GM19372 (cell line): Measurements from ENCODE around the gene PTPRN2.

ENCODE experiments used
- ATAC-seq: cut with Tn5 transposase; IDR thresholded peaks from one replicate; pipeline ENCODE4 v1.9.1; 2021; ENCODE audit warnings: mild to moderate bottlenecking, low read depth, moderate library complexity; ENCODE audit not compliant: unreplicated experiment

Gene PTPRN2

GRCh38 chr7:158003441-158004122 lies 584.0 kb downstream of the PTPRN2 start:
- ATAC-seq = no peak

DNA sequence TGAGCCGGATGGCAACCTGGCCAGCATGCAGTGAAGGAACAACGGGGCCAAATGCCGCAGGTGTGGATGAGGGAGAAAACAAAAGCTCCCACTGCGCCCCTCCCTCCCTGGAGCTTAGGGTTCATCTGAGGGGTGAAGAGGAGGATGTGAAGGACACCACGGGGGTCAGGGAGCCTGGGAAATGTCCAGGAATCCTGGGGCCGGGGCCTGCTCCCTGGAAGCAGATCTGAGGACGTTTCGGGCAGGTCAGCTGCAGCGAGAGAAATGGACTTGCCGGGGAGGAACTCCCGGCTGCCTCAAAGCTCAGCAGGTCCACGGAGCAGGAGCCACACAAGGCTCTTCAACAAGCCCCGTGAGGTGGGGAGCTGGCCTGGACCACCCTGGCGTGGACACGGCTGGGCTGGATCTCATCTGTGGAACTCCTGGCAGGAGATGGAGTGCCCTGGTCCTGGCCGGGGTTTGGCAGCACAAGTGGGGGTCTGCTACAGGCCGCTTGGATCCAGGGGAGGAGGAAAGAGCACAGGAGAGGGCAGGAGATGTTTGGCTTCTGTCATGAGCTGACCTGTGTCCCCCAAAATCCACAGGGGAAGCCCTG lies 585.0 kb downstream of the PTPRN2 start:
- ATAC-seq = no peak

- no peak for ATAC-seq
These were observed 585.9 kb downstream of the PTPRN2 start for GRCh38 chr7:158001621-158002320.

DNA sequence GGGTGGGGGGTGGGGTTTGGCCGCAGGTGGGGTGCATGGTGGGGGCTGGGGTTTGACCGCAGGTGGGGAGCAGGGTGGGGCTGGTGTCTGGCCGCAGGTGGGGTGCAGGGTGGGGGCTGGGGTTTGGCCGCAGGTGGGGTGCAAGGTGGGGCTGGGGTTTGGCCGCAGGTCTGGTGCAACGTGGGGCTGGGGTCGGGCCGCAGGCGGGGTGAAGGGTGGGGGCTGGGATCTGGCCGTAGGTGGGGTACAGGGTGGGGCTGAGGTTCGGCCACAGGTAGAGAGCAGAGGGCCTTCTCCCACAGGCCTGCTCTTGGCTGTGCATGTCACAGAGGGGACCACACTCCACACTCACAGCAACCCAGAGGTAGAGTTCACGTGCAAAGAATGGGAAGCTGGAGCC lies 586.6 kb downstream of the PTPRN2 start:
- ATAC-seq = no peak

DNA sequence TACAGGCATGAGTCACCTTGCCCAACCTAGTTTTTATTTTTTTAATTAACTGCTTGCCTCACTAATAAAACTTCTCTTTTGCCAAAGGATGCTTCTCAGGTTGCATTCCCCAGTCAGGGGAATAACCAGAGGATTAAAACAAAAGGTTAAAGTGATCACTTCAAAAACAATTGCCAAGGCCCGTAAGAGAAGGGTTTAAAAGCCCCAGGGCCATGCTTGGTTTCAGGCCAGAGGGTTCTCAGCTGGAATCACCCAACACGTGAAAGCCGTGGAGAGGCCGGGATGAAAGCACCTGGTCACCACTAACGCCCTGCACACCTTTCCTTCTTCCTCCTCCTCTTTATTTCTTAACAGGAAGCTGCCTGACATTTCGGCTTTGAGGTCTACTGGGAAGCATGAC lies 587.5 kb downstream of the PTPRN2 start:
- ATAC-seq = no peak

DNA sequence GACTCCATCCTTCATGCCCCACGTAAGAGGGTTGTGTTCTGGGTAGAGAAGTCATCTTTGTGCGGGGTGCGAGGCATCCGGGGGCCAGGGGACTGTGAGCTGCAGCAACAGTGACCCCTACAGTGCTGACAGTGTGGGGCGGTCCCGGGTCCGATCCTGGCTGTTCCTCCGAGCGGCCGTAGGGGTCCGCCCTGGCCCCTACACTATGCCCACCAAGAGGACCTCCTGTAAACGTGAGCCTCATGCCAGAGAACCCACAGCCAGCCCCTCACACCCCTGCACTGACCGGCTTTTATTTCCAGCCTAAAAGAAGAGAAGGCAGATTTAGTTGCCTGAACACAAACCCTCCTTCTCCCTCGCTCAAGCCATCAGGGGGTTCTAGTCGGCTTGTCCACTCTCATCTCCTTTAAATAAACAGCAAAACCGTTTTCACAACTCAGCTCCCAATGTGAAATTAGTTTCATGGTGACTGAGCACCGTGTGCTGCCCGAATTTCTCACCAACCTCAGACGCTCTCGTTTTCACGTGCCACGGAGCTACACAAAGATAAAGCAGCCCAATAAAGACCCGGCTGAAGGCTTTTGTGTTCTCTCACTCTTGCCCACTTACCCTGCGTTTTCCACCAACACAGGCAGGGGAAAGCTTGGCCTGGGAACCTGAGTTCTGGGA lies 588.6 kb downstream of the PTPRN2 start:
- no peak for ATAC-seq

- no peak for ATAC-seq
These were observed 590.2 kb downstream of the PTPRN2 start for GRCh38 chr7:157997471-157997870.

DNA sequence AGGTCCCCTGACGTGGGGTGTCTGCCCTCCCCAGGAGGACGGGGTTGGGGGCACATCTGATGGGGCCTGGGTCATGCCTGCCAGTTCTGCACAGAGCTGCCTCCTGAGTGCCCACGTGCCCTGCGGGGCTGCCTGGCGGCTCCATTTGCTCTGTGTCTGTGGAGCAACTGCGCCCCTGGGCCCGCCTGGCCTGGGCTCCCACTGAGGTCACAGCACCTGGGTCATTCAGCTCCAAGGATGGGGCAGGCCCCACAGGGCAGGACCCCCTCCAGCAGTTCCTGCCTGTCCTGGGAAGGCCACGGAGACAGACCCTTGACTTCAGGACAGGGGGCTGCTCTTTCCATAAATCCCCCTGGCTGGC lies 590.6 kb downstream of the PTPRN2 start:
- no peak for ATAC-seq

GRCh38 chr7:157996359-157997079 lies 591.1 kb downstream of the PTPRN2 start:
- no peak for ATAC-seq

- ATAC-seq = no peak
These were observed 591.8 kb downstream of the PTPRN2 start for GRCh38 chr7:157995815-157996214.

- ATAC-seq = no peak
These were observed 593.3 kb downstream of the PTPRN2 start for GRCh38 chr7:157994319-157994718.

GRCh38 chr7:157993406-157994105 lies 594.1 kb downstream of the PTPRN2 start:
- no peak for ATAC-seq

GRCh38 chr7:157992511-157993160 lies 595.0 kb downstream of the PTPRN2 start:
- no peak for ATAC-seq

- ATAC-seq = no peak
These were observed 595.9 kb downstream of the PTPRN2 start for GRCh38 chr7:157991761-157992160.

DNA sequence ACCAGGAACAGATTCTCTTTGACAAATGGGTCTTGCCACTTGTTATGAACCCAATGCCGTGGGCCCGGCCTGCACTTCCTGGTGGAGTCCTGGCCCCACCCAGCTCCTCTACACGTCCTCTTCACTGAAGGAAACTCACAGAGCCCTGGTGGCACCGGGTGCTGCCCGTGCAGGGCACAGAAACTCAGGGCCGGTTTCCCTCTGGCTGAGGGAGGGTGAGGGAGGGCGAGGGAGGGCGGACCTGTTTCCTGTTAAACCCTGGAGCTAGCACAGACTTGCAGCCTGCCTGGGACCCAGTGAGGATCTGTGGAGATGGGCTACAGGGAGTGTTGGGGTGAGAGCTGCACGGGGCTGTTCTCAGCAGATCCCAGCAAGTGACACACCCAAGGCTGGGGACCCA lies 596.3 kb downstream of the PTPRN2 start:
- ATAC-seq = no peak

- no peak for ATAC-seq
These were observed 596.8 kb downstream of the PTPRN2 start for GRCh38 chr7:157990881-157991250.

DNA sequence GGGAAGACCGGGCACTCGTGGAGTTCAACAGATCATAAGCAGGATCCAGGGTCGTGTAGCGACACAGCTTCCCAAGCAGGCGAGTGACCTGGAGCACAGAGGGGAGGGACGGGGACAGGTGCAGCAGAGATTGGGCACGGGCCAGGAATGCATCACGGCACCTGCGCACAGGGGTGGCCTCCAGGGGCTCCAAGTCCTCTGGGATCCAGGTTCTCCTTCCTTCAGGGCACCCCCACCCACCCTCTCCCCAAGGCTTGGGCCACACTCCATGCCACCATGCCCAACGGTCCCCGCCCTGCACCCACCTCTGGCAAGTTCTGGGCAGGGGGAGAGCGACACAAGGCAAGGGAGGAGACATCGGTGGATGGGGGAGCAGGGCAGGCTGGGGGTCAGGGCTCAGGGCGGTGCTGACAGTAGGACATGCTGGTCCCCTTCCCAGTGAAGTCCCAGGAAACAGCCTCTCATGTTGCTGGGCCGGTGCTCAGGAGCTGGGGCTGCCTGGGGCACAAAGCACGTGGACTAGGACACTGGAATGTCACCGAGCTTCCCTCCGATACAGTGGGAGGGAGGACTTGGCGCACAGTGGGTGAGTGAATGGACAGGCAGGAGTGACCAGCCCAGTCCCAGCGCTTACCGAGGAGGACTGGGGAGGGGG lies 597.3 kb downstream of the PTPRN2 start:
- no peak for ATAC-seq

DNA sequence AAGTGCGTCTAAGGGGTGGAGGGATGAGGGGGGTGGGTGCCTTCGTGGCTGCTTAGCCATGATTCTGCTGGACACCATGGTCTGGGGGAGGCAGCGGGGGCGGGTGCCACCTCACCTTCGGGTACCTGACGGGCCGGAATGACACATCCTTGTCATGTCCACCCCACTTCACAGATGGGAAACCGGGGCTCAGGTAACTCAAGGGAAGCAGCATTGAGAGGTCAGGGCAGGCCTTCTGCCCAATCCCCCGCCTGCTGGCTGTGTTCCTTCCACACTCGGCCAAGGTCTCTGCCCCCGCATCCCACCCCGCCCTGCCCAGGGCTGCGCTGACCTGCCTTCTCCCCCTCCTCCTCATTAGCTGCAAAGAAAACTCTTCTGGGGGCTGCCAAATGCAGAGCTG lies 598.0 kb downstream of the PTPRN2 start:
- ATAC-seq = no peak

- no peak for ATAC-seq
These were observed 599.7 kb downstream of the PTPRN2 start for GRCh38 chr7:157987906-157988305.
